HEK293 (cell line): Measurements from ENCODE around the gene BTBD18.
A peak's percentile ranks its signal among the peaks of the same experiment; 100 is the strongest.

Experiments used
- CTCF ChIA-PET: fragments of 350-600 bp; formaldehyde crosslinking; extraction: SDS; loops from one replicate; lab custom pipeline; 2021; ENCODE audit warnings: antibody characterized with exemption; lab: Yijun Ruan, JAX
- POLR2A ChIA-PET: fragments of 300-600 bp; formaldehyde crosslinking; extraction: SDS; loops from one replicate; lab custom pipeline; 2020; ENCODE audit warnings: antibody characterized with exemption, inconsistent platforms; lab: Yijun Ruan, JAX
- H3K27ac ChIP-seq: fragments of 200-500 bp; sonication (Bioruptor generic); 2 replicates; pipeline ENCODE4 v1.5.1; 2014; ENCODE audit warnings: low read depth, low read length, control low read depth, inconsistent platforms; ENCODE audit errors: extremely low read depth
- H3K36me3 ChIP-seq, 2 experiments: fragments of 200-500 bp in 1 of 2; sonication (Bioruptor generic) in 1 of 2; 1 replicate in 1 of 2; 2 replicates in 1 of 2; pipeline ENCODE4 v1.5.1; 2014 to 2017; ENCODE audit warnings: inconsistent platforms in 2 of 2, low read length in 2 of 2; ENCODE audit not compliant: control insufficient read depth in 2 of 2, insufficient read depth in 1 of 2
- H3K4me1 ChIP-seq: fragments of 200-500 bp; sonication (Bioruptor generic); 2 replicates; pipeline ENCODE4 v1.5.1; 2014; ENCODE audit warnings: mild to moderate bottlenecking, low read length, inconsistent platforms; ENCODE audit not compliant: control insufficient read depth, insufficient read depth
- H3K4me3 ChIP-seq: 2 replicates; pipeline ENCODE4 v1.5.1; 2011; ENCODE audit warnings: low read depth, mild to moderate bottlenecking, control low read depth, low read length, moderate library complexity
- H3K9me3 ChIP-seq: fragments of 200-500 bp; sonication (Bioruptor generic); 2 replicates; pipeline ENCODE4 v1.5.1; 2014; ENCODE audit warnings: low read depth, low read length, inconsistent platforms; ENCODE audit not compliant: control insufficient read depth, insufficient read depth
- SP7 ChIP-seq: fragments of 450-650 bp; formaldehyde crosslinking; IDR thresholded peaks from 2 replicates; pipeline ENCODE4 v1.5.1; 2016; ENCODE audit warnings: missing biosample characterization, missing genetic modification characterization
- ZBTB8A ChIP-seq: fragments of 450-650 bp; formaldehyde crosslinking; IDR thresholded peaks from 2 replicates; pipeline ENCODE4 v1.5.1; 2016; ENCODE audit warnings: missing biosample characterization, missing genetic modification characterization
- ZIC2 ChIP-seq: fragments of 450-650 bp; formaldehyde crosslinking; IDR thresholded peaks from 2 replicates; pipeline ENCODE4 v1.5.1; 2016; ENCODE audit warnings: missing biosample characterization, missing genetic modification characterization
- ZNF10 ChIP-seq: fragments of 450-650 bp; formaldehyde crosslinking; IDR thresholded peaks from 2 replicates; pipeline ENCODE4 v1.5.1; 2017; ENCODE audit warnings: missing biosample characterization, missing genetic modification characterization
- ZNF132 ChIP-seq: fragments of 450-650 bp; formaldehyde crosslinking; IDR thresholded peaks from 2 replicates; pipeline ENCODE4 v1.5.1; 2017; ENCODE audit warnings: missing biosample characterization, missing genetic modification characterization, borderline replicate concordance
- ZNF133 ChIP-seq: fragments of 450-650 bp; formaldehyde crosslinking; IDR thresholded peaks from 2 replicates; pipeline ENCODE4 v1.5.1; 2016; ENCODE audit warnings: missing biosample characterization, missing genetic modification characterization
- ZNF157 ChIP-seq: fragments of 450-650 bp; formaldehyde crosslinking; IDR thresholded peaks from 2 replicates; pipeline ENCODE4 v1.5.1; 2016; ENCODE audit warnings: missing biosample characterization, missing genetic modification characterization
- ZNF175 ChIP-seq: fragments of 450-650 bp; formaldehyde crosslinking; IDR thresholded peaks from 2 replicates; pipeline ENCODE4 v1.5.1; 2016; ENCODE audit warnings: missing biosample characterization, missing genetic modification characterization
- ZNF350 ChIP-seq: fragments of 450-650 bp; formaldehyde crosslinking; IDR thresholded peaks from 2 replicates; pipeline ENCODE4 v1.5.0; 2017; ENCODE audit warnings: missing biosample characterization, mild to moderate bottlenecking, missing genetic modification characterization
- ZNF394 ChIP-seq: fragments of 450-650 bp; formaldehyde crosslinking; IDR thresholded peaks from 2 replicates; pipeline ENCODE4 v1.5.1; 2016; ENCODE audit warnings: missing biosample characterization, missing genetic modification characterization, mild to moderate bottlenecking, moderate library complexity, borderline replicate concordance
- ZNF501 ChIP-seq: fragments of 450-650 bp; formaldehyde crosslinking; IDR thresholded peaks from 2 replicates; pipeline ENCODE4 v1.5.1; 2016; ENCODE audit warnings: missing biosample characterization, missing genetic modification characterization
- ZNF596 ChIP-seq: fragments of 450-650 bp; IDR thresholded peaks from 2 replicates; pipeline ENCODE4 v1.5.0; 2018; ENCODE audit warnings: missing biosample characterization, mild to moderate bottlenecking, missing genetic modification characterization, moderate library complexity
- ZNF701 ChIP-seq: fragments of 450-650 bp; formaldehyde crosslinking; IDR thresholded peaks from 2 replicates; pipeline ENCODE4 v1.5.1; 2016; ENCODE audit warnings: missing biosample characterization, missing genetic modification characterization
- ZNF76 ChIP-seq: fragments of 450-650 bp; formaldehyde crosslinking; IDR thresholded peaks from 2 replicates; pipeline ENCODE4; 2016; ENCODE audit warnings: low read depth, missing biosample characterization, missing genetic modification characterization, borderline replicate concordance
- TF ChIP-seq, protein P1 (sequence below): fragments of 450-650 bp; formaldehyde crosslinking; IDR thresholded peaks from 2 replicates; pipeline ENCODE4 v1.5.1; 2016; ENCODE audit warnings: missing biosample characterization, missing genetic modification characterization
- TF ChIP-seq, protein P2 (sequence below): fragments of 450-650 bp; formaldehyde crosslinking; IDR thresholded peaks from 2 replicates; pipeline ENCODE4 v1.5.1; 2017; ENCODE audit warnings: missing biosample characterization, missing genetic modification characterization
- TF ChIP-seq, protein P3 (sequence below): fragments of 450-650 bp; formaldehyde crosslinking; IDR thresholded peaks from 2 replicates; pipeline ENCODE4 v1.5.1; 2016; ENCODE audit warnings: missing biosample characterization, missing genetic modification characterization
- TF ChIP-seq, protein P4 (sequence below): fragments of 450-650 bp; formaldehyde crosslinking; IDR thresholded peaks from 2 replicates; pipeline ENCODE4 v1.5.1; 2017; ENCODE audit warnings: missing biosample characterization, missing genetic modification characterization
- TF ChIP-seq, protein P5 (sequence below): fragments of 450-650 bp; IDR thresholded peaks from 2 replicates; pipeline ENCODE4 v1.5.1; 2018; ENCODE audit warnings: missing biosample characterization, mild to moderate bottlenecking, missing genetic modification characterization
- TF ChIP-seq, protein P6 (sequence below): fragments of 450-650 bp; formaldehyde crosslinking; IDR thresholded peaks from 2 replicates; pipeline ENCODE4 v1.5.1; 2016; ENCODE audit warnings: missing biosample characterization, missing genetic modification characterization, borderline replicate concordance
- TF ChIP-seq, protein P7 (sequence below): fragments of 450-650 bp; formaldehyde crosslinking; IDR thresholded peaks from 2 replicates; pipeline ENCODE4 v1.5.1; 2016; ENCODE audit warnings: missing biosample characterization, missing genetic modification characterization
- TF ChIP-seq, protein P8 (sequence below): fragments of 450-650 bp; formaldehyde crosslinking; IDR thresholded peaks from 2 replicates; pipeline ENCODE4 v1.5.1; 2016; ENCODE audit warnings: missing biosample characterization, missing genetic modification characterization, borderline replicate concordance

The BTBD18 gene

DNA sequence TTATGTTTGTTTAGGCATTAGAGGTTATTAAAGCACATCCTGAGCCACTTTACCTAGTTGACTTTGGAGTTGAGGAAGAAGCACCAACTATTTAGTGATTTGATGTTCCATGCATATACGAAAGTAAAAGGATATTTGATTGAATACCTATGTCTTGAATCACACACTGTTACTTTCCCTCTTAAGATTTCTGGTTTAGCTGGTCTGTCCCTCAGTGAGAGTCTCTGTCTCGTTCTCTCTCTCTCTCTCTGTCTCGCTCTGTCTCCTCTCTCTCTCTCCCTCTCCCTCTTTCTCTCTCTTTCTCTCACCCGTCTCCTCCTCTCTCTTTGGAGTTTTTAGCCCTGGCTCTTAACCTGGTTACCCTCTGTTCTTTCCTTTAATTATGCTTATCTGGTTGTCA lies 20.9 kb upstream of the BTBD18 start:
- no peak overlapping the region for H3K4me3 ChIP-seq
- H3K36me3 ChIP-seq: no peaks in the 10 kb centered on the region
- H3K9me3 ChIP-seq: no peaks in the 10 kb centered on the region
- H3K27ac ChIP-seq: no peak overlapping the region
- CTCF ChIA-PET: interaction anchor here (1.2 kb wide), 1 partner anchor 10 kb away, joined by 5 read pairs; no protein-coding TSS in a partner anchor
- POLR2A ChIA-PET: no interaction called here
- peaks cover 5% of the 10 kb centered on the region; the same call in 1 of the 2 replicates for H3K4me1 ChIP-seq
- no peak for TF ChIP-seq ZBTB8A (tag by site-specific recombination)
- TF ChIP-seq, protein P1, sequence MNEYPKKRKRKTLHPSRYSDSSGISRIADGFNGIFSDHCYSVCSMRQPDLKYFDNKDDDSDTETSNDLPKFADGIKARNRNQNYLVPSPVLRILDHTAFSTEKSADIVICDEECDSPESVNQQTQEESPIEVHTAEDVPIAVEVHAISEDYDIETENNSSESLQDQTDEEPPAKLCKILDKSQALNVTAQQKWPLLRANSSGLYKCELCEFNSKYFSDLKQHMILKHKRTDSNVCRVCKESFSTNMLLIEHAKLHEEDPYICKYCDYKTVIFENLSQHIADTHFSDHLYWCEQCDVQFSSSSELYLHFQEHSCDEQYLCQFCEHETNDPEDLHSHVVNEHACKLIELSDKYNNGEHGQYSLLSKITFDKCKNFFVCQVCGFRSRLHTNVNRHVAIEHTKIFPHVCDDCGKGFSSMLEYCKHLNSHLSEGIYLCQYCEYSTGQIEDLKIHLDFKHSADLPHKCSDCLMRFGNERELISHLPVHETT (tag by site-specific recombination): no peak
- TF ChIP-seq ZNF701 (tag by site-specific recombination): no peak
- TF ChIP-seq, protein P2, sequence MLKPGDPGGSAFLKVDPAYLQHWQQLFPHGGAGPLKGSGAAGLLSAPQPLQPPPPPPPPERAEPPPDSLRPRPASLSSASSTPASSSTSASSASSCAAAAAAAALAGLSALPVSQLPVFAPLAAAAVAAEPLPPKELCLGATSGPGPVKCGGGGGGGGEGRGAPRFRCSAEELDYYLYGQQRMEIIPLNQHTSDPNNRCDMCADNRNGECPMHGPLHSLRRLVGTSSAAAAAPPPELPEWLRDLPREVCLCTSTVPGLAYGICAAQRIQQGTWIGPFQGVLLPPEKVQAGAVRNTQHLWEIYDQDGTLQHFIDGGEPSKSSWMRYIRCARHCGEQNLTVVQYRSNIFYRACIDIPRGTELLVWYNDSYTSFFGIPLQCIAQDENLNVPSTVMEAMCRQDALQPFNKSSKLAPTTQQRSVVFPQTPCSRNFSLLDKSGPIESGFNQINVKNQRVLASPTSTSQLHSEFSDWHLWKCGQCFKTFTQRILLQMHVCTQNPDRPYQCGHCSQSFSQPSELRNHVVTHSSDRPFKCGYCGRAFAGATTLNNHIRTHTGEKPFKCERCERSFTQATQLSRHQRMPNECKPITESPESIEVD: 0 out of 2 replicates have a peak, but pooled peaks have one; percentile 2
- no peak for TF ChIP-seq ZNF175 (tag by site-specific recombination)
- peak; percentile 97 for TF ChIP-seq ZNF596 (tag by site-specific recombination)
- TF ChIP-seq, protein P3, sequence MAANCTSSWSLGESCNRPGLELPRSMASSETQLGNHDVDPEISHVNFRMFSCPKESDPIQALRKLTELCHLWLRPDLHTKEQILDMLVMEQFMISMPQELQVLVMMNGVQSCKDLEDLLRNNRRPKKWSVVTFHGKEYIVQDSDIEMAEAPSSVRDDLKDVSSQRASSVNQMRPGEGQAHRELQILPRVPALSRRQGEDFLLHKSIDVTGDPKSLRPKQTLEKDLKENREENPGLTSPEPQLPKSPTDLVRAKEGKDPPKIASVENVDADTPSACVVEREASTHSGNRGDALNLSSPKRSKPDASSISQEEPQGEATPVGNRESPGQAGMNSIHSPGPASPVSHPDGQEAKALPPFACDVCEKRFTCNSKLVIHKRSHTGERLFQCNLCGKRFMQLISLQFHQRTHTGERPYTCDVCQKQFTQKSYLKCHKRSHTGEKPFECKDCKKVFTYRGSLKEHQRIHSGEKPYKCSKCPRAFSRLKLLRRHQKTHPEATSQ: no peak
- no peak for TF ChIP-seq ZNF133
- TF ChIP-seq, protein P4, sequence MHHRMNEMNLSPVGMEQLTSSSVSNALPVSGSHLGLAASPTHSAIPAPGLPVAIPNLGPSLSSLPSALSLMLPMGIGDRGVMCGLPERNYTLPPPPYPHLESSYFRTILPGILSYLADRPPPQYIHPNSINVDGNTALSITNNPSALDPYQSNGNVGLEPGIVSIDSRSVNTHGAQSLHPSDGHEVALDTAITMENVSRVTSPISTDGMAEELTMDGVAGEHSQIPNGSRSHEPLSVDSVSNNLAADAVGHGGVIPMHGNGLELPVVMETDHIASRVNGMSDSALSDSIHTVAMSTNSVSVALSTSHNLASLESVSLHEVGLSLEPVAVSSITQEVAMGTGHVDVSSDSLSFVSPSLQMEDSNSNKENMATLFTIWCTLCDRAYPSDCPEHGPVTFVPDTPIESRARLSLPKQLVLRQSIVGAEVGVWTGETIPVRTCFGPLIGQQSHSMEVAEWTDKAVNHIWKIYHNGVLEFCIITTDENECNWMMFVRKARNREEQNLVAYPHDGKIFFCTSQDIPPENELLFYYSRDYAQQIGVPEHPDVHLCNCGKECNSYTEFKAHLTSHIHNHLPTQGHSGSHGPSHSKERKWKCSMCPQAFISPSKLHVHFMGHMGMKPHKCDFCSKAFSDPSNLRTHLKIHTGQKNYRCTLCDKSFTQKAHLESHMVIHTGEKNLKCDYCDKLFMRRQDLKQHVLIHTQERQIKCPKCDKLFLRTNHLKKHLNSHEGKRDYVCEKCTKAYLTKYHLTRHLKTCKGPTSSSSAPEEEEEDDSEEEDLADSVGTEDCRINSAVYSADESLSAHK (tag by site-specific recombination): peak; percentile 31; the same call in 1 of the 2 replicates
- TF ChIP-seq ZNF394 (tag by site-specific recombination): no peak
- no peak for TF ChIP-seq ZNF132 (tag by site-specific recombination)
- TF ChIP-seq ZIC2: no peak
- no peak for TF ChIP-seq SP7 (tag by site-specific recombination)
- TF ChIP-seq ZNF350 (tag by site-specific recombination): no peak
- TF ChIP-seq ZNF76: no peak
- TF ChIP-seq, protein P5, sequence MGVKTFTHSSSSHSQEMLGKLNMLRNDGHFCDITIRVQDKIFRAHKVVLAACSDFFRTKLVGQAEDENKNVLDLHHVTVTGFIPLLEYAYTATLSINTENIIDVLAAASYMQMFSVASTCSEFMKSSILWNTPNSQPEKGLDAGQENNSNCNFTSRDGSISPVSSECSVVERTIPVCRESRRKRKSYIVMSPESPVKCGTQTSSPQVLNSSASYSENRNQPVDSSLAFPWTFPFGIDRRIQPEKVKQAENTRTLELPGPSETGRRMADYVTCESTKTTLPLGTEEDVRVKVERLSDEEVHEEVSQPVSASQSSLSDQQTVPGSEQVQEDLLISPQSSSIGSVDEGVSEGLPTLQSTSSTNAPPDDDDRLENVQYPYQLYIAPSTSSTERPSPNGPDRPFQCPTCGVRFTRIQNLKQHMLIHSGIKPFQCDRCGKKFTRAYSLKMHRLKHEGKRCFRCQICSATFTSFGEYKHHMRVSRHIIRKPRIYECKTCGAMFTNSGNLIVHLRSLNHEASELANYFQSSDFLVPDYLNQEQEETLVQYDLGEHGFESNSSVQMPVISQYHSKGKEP (tag by site-specific recombination): no peak
- no peak for TF ChIP-seq ZNF10 (tag by site-specific recombination)
- TF ChIP-seq ZNF157: no peak
- TF ChIP-seq, protein P6, sequence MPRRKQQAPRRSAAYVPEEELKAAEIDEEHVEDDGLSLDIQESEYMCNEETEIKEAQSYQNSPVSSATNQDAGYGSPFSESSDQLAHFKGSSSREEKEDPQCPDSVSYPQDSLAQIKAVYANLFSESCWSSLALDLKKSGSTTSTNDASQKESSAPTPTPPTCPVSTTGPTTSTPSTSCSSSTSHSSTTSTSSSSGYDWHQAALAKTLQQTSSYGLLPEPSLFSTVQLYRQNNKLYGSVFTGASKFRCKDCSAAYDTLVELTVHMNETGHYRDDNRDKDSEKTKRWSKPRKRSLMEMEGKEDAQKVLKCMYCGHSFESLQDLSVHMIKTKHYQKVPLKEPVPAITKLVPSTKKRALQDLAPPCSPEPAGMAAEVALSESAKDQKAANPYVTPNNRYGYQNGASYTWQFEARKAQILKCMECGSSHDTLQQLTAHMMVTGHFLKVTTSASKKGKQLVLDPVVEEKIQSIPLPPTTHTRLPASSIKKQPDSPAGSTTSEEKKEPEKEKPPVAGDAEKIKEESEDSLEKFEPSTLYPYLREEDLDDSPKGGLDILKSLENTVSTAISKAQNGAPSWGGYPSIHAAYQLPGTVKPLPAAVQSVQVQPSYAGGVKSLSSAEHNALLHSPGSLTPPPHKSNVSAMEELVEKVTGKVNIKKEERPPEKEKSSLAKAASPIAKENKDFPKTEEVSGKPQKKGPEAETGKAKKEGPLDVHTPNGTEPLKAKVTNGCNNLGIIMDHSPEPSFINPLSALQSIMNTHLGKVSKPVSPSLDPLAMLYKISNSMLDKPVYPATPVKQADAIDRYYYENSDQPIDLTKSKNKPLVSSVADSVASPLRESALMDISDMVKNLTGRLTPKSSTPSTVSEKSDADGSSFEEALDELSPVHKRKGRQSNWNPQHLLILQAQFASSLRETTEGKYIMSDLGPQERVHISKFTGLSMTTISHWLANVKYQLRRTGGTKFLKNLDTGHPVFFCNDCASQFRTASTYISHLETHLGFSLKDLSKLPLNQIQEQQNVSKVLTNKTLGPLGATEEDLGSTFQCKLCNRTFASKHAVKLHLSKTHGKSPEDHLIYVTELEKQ (tag by site-specific recombination): no peak
- TF ChIP-seq, protein P7, sequence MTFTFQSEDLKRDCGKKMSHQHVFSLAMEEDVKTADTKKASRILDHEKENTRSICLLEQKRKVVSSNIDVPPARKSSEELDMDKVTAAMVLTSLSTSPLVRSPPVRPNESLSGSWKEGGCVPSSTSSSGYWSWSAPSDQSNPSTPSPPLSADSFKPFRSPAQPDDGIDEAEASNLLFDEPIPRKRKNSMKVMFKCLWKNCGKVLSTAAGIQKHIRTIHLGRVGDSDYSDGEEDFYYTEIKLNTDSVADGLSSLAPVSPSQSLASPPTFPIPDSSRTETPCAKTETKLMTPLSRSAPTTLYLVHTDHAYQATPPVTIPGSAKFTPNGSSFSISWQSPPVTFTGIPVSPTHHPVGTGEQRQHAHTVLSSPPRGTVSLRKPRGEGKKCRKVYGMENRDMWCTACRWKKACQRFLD (tag by site-specific recombination): no peak
- TF ChIP-seq, protein P8, sequence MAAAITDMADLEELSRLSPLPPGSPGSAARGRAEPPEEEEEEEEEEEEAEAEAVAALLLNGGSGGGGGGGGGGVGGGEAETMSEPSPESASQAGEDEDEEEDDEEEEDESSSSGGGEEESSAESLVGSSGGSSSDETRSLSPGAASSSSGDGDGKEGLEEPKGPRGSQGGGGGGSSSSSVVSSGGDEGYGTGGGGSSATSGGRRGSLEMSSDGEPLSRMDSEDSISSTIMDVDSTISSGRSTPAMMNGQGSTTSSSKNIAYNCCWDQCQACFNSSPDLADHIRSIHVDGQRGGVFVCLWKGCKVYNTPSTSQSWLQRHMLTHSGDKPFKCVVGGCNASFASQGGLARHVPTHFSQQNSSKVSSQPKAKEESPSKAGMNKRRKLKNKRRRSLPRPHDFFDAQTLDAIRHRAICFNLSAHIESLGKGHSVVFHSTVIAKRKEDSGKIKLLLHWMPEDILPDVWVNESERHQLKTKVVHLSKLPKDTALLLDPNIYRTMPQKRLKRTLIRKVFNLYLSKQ: no peak
- TF ChIP-seq ZNF501: no peak
